Measurements from ENCODE around the gene ARHGAP26.

ARHGAP26 gene

GRCh38 chr5:143119291-143119769 lies 349.2 kb downstream of the ARHGAP26 start:
- H3K36me3 ChIP-seq (ENCODE audit: insufficient read depth, insufficient read length, low read length) = no peaks in the 10 kb centered on the region
- H3K4me3 ChIP-seq (ENCODE audit: insufficient read length, low read depth) = no peak overlapping the region
- no peak overlapping the region for H3K9ac ChIP-seq (ENCODE audit: insufficient read length, low read depth)
- H3K9me3 ChIP-seq (ENCODE audit: insufficient read depth, low read length) = peaks cover 8% of the 10 kb centered on the region
- TF ChIP-seq SUZ12 (IDR thresholded peaks at IDR 0.05; ENCODE audit: extremely low read depth, insufficient read depth, insufficient read length) = no peak
- TF ChIP-seq YY1 (IDR thresholded peaks at IDR 0.05; ENCODE audit: insufficient read depth, insufficient read length) = no peak
- TF ChIP-seq ZNF274 (IDR thresholded peaks at IDR 0.05; ENCODE audit: low read depth, low read length) = no peak
- no peaks in the 10 kb centered on the region for H3K4me1 ChIP-seq (ENCODE audit: insufficient read depth, insufficient read length)
- H3K27me3 ChIP-seq (ENCODE audit: insufficient read depth, insufficient read length) = no peaks in the 10 kb centered on the region
- no peak for DNase-seq (ENCODE audit: low read depth, low spot score)

GRCh38 chr5:143119881-143120341 lies 349.7 kb downstream of the ARHGAP26 start:
- no peak for TF ChIP-seq YY1 (IDR thresholded peaks at IDR 0.05; ENCODE audit: insufficient read depth, insufficient read length)
- Histone ChIP-seq H3K36me3 (ENCODE audit: insufficient read depth, insufficient read length, low read length) (no peaks in the 10 kb centered on the region), H3K9ac (ENCODE audit: insufficient read length, low read depth) (no peak overlapping the region), H3K4me1 (ENCODE audit: insufficient read depth, insufficient read length) (no peaks in the 10 kb centered on the region), H3K27me3 (ENCODE audit: insufficient read depth, insufficient read length) (no peaks in the 10 kb centered on the region), H3K4me3 (ENCODE audit: insufficient read length, low read depth) (no peak overlapping the region), H3K9me3 (ENCODE audit: insufficient read depth, low read length) (peaks cover 8% of the 10 kb centered on the region)
- DNase-seq (ENCODE audit: low read depth, low spot score) = no peak

DNA sequence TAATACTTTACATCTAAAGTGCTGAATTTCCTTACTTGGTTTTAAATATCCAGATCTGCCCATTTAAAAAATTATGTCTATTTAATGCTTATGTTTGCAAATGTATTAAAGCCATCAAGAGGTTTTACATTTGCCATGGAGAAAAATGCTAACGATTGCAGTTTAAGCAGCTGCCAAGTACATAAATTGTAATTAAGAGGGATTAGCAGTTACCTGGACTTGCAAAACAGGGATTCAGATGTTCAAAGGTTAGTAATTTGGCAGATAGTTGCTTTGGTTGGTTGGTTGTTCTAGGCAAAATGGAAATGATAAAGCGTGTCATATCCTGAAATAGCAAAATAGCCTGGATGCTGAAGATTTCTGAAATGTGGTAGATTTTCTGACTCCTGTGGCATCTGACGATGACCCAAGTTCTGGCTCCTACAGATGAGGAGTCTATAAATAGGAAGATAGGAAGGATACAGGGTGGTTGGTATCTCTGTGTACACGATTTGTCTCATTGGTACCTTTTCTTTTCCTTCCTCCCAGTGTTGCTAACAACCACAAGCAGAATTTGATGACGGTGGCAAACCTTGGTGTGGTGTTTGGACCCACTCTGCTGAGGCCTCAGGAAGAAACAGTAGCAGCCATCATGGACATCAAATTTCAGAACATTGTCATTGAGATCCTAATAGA lies 350.4 kb downstream of the ARHGAP26 start:
- peaks cover 8% of the 10 kb centered on the region for H3K9me3 ChIP-seq (ENCODE audit: insufficient read depth, low read length)
- no peak overlapping the region for H3K9ac ChIP-seq (ENCODE audit: insufficient read length, low read depth)
- DNase-seq (ENCODE audit: low read depth, low spot score) = no peak
- H3K27me3 ChIP-seq (ENCODE audit: insufficient read depth, insufficient read length) = no peaks in the 10 kb centered on the region
- H3K4me1 ChIP-seq (ENCODE audit: insufficient read depth, insufficient read length) = no peaks in the 10 kb centered on the region
- H3K36me3 ChIP-seq (ENCODE audit: insufficient read depth, insufficient read length, low read length) = no peaks in the 10 kb centered on the region
- no peak for TF ChIP-seq ZNF274 (IDR thresholded peaks at IDR 0.05; ENCODE audit: low read depth, low read length)
- no peak for TF ChIP-seq SUZ12 (IDR thresholded peaks at IDR 0.05; ENCODE audit: extremely low read depth, insufficient read depth, insufficient read length)
- no peak for TF ChIP-seq YY1 (IDR thresholded peaks at IDR 0.05; ENCODE audit: insufficient read depth, insufficient read length)
- H3K4me3 ChIP-seq (ENCODE audit: insufficient read length, low read depth) = no peak overlapping the region

GRCh38 chr5:143121135-143121475 lies 350.9 kb downstream of the ARHGAP26 start:
- TF ChIP-seq SUZ12 (IDR thresholded peaks at IDR 0.05; ENCODE audit: extremely low read depth, insufficient read depth, insufficient read length) = no peak
- no peak for TF ChIP-seq ZNF274 (IDR thresholded peaks at IDR 0.05; ENCODE audit: low read depth, low read length)
- no peak for TF ChIP-seq YY1 (IDR thresholded peaks at IDR 0.05; ENCODE audit: insufficient read depth, insufficient read length)
- Histone ChIP-seq H3K4me3 (ENCODE audit: insufficient read length, low read depth) (no peak overlapping the region), H3K4me1 (ENCODE audit: insufficient read depth, insufficient read length) (no peaks in the 10 kb centered on the region), H3K36me3 (ENCODE audit: insufficient read depth, insufficient read length, low read length) (no peaks in the 10 kb centered on the region), H3K9me3 (ENCODE audit: insufficient read depth, low read length) (peaks cover 8% of the 10 kb centered on the region), H3K27me3 (ENCODE audit: insufficient read depth, insufficient read length) (no peaks in the 10 kb centered on the region), H3K9ac (ENCODE audit: insufficient read length, low read depth) (no peak overlapping the region)
- no peak for DNase-seq (ENCODE audit: low read depth, low spot score)

DNA sequence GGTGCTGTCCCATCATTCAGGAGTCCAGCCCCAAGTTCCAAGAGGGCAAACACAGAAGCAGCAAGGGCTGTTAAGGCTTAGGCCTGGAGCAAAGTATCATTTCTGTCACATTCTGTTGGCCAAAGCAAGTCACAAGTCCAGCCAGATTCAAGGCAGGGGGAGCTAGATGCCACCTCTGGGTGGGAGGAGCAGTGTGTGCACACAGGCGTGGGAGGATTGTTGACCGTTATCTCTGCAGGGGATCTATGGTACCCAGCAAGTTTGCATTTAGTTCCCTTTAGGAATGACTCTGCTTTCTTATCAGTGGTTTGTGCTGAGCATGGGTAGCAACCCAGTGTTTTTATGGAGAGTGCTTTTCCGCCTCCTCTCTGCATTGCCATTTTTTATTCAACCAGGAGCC lies 354.4 kb downstream of the ARHGAP26 start:
- no peak for DNase-seq (ENCODE audit: low read depth, low spot score)
- no peak for TF ChIP-seq YY1 (IDR thresholded peaks at IDR 0.05; ENCODE audit: insufficient read depth, insufficient read length)
- TF ChIP-seq ZNF274 (IDR thresholded peaks at IDR 0.05; ENCODE audit: low read depth, low read length) = no peak
- no peak for TF ChIP-seq SUZ12 (IDR thresholded peaks at IDR 0.05; ENCODE audit: extremely low read depth, insufficient read depth, insufficient read length)
- no peaks in the 10 kb centered on the region for H3K27me3 ChIP-seq (ENCODE audit: insufficient read depth, insufficient read length)
- H3K9me3 ChIP-seq (ENCODE audit: insufficient read depth, low read length) = peaks cover 8% of the 10 kb centered on the region
- no peaks in the 10 kb centered on the region for H3K36me3 ChIP-seq (ENCODE audit: insufficient read depth, insufficient read length, low read length)
- H3K9ac ChIP-seq (ENCODE audit: insufficient read length, low read depth) = no peak overlapping the region
- no peaks in the 10 kb centered on the region for H3K4me1 ChIP-seq (ENCODE audit: insufficient read depth, insufficient read length)
- no peak overlapping the region for H3K4me3 ChIP-seq (ENCODE audit: insufficient read length, low read depth)

DNA sequence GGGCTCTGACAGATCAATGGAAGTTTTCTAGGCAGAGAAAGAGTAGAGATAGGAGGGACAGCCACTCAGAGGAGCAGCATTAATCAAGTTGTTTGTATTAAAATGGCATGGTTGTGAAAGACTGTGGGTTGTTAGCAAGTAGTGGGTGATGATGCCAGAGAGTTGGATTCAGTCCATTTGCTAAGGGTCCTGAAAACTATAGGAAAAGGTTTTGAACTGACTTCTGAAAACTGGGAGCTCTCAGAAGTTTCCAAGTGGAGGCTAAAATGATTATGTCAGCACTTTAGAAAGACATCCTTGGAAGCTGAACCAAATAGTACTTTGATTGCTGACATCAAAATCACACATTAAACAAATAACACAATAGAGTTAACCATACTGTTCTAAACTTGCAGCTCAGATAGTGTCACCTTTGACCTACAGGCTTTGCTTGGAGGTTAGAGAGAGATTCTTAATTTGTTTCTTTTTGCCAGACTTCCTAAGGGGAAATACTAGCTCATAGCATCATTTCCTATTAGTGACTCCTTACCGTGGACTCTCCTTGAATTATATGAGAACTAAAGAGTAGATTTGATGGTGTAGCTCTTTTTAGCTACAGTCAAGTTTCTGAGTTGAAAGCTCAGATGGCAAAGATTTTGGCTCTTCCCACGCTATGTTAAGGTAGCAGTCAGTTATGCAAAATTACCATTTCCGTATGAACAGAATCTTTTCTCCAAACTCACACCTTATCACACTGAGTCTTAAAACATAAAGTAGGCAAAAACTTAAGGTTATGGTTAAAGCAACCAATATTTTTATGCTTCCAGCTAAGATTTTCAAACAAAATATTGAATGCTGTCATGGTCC lies 356.2 kb downstream of the ARHGAP26 start:
- Histone ChIP-seq H3K9ac (ENCODE audit: insufficient read length, low read depth) (no peak overlapping the region), H3K4me1 (ENCODE audit: insufficient read depth, insufficient read length) (no peaks in the 10 kb centered on the region), H3K36me3 (ENCODE audit: insufficient read depth, insufficient read length, low read length) (no peaks in the 10 kb centered on the region), H3K27me3 (ENCODE audit: insufficient read depth, insufficient read length) (no peaks in the 10 kb centered on the region), H3K9me3 (ENCODE audit: insufficient read depth, low read length) (peaks cover 8% of the 10 kb centered on the region), H3K4me3 (ENCODE audit: insufficient read length, low read depth) (no peak overlapping the region)
- DNase-seq (ENCODE audit: low read depth, low spot score) = no peak
- TF ChIP-seq SUZ12 (IDR thresholded peaks at IDR 0.05; ENCODE audit: extremely low read depth, insufficient read depth, insufficient read length) (no peak), YY1 (IDR thresholded peaks at IDR 0.05; ENCODE audit: insufficient read depth, insufficient read length) (no peak), ZNF274 (IDR thresholded peaks at IDR 0.05; ENCODE audit: low read depth, low read length) (no peak)

- H3K4me1 ChIP-seq (ENCODE audit: insufficient read depth, insufficient read length) = no peaks in the 10 kb centered on the region
- no peaks in the 10 kb centered on the region for H3K36me3 ChIP-seq (ENCODE audit: insufficient read depth, insufficient read length, low read length)
- no peaks in the 10 kb centered on the region for H3K27me3 ChIP-seq (ENCODE audit: insufficient read depth, insufficient read length)
- DNase-seq (ENCODE audit: low read depth, low spot score) = no peak
- no peaks in the 10 kb centered on the region for H3K9me3 ChIP-seq (ENCODE audit: insufficient read depth, low read length)
- TF ChIP-seq YY1 (IDR thresholded peaks at IDR 0.05; ENCODE audit: insufficient read depth, insufficient read length) (no peak), ZNF274 (IDR thresholded peaks at IDR 0.05; ENCODE audit: low read depth, low read length) (no peak), SUZ12 (IDR thresholded peaks at IDR 0.05; ENCODE audit: extremely low read depth, insufficient read depth, insufficient read length) (no peak)
- no peak overlapping the region for H3K4me3 ChIP-seq (ENCODE audit: insufficient read length, low read depth)
- no peak overlapping the region for H3K9ac ChIP-seq (ENCODE audit: insufficient read length, low read depth)
Measured at GRCh38 chr5:143128412-143129071, 358.4 kb downstream of the ARHGAP26 start.

Measured in NT2/D1 (cell line).